H9 (cell line): ENCODE measurements around the gene CEP170B. TPM values are rescaled to one million over a fixed set of nuclear protein-coding genes. Genes with fewer than 3 reads are reported as not detected.

Source experiments
- DNase-seq: peaks from one replicate; pipeline ENCODE4 v3.0.0-alpha.2; 2017
- H2AFZ ChIP-seq: one replicate; pipeline ENCODE4 v1.6.1; 2013; ENCODE audit warnings: mild to moderate bottlenecking, low read length, control low read depth, moderate library complexity
- H2AK5ac ChIP-seq: 2 replicates; pipeline ENCODE4 v1.6.1; 2013; ENCODE audit warnings: low read length, control low read depth, mixed read lengths; ENCODE audit not compliant: insufficient read length
- H2BK120ac ChIP-seq: one replicate; pipeline ENCODE4 v1.6.1; 2013; ENCODE audit warnings: low read depth, mild to moderate bottlenecking, low read length, control low read depth, inconsistent platforms; ENCODE audit not compliant: poor library complexity, severe bottlenecking
- H2BK12ac ChIP-seq: 2 replicates; pipeline ENCODE4 v1.6.1; 2013; ENCODE audit warnings: low read length, control low read depth, mixed read lengths, low read depth; ENCODE audit not compliant: insufficient read length
- H2BK15ac ChIP-seq: 2 replicates; pipeline ENCODE4 v1.6.1; 2013; ENCODE audit warnings: low read depth, low read length, control low read depth
- H2BK20ac ChIP-seq: one replicate; pipeline ENCODE4 v1.6.1; 2013; ENCODE audit warnings: low read depth, mild to moderate bottlenecking, low read length, control low read depth, inconsistent platforms; ENCODE audit not compliant: poor library complexity, severe bottlenecking
- H2BK5ac ChIP-seq: 2 replicates; pipeline ENCODE4 v1.6.1; 2013; ENCODE audit warnings: low read length, control low read depth, mixed read lengths; ENCODE audit not compliant: insufficient read length
- H3K14ac ChIP-seq: 2 replicates; pipeline ENCODE4 v1.6.1; 2013; ENCODE audit warnings: low read length, control low read depth; ENCODE audit not compliant: insufficient read depth
- H3K18ac ChIP-seq: 2 replicates; pipeline ENCODE4 v1.6.1; 2013; ENCODE audit warnings: low read depth, mild to moderate bottlenecking, mixed read lengths, low read length, control low read depth; ENCODE audit not compliant: insufficient read length
- H3K23ac ChIP-seq: 2 replicates; pipeline ENCODE4 v1.6.1; 2013; ENCODE audit warnings: low read length, control low read depth, mixed read lengths, low read depth; ENCODE audit not compliant: insufficient read length
- H3K23me2 ChIP-seq: 2 replicates; pipeline ENCODE4 v1.6.1; 2013; ENCODE audit warnings: low read depth, mild to moderate bottlenecking, mixed read lengths, low read length, control low read depth; ENCODE audit not compliant: insufficient read length, poor library complexity, severe bottlenecking
- H3K27ac ChIP-seq: 2 replicates; pipeline ENCODE4 v1.5.1; 2013; ENCODE audit warnings: low read length, control low read depth, mixed read lengths, low read depth; ENCODE audit not compliant: insufficient read length
- H3K27me3 ChIP-seq: 2 replicates; pipeline ENCODE4 v1.6.1; 2013; ENCODE audit warnings: low read length, control low read depth, inconsistent platforms; ENCODE audit not compliant: insufficient read depth
- H3K4ac ChIP-seq: 2 replicates; pipeline ENCODE4 v1.6.1; 2013; ENCODE audit warnings: low read depth, mild to moderate bottlenecking, control low read depth, inconsistent platforms, low read length, moderate library complexity
- H3K4me1 ChIP-seq: 2 replicates; pipeline ENCODE4 v1.6.1; 2013; ENCODE audit warnings: low read length, control low read depth, inconsistent platforms; ENCODE audit not compliant: insufficient read depth
- H3K4me2 ChIP-seq: 2 replicates; pipeline ENCODE4 v1.6.1; 2013; ENCODE audit warnings: low read length, control low read depth, mixed read lengths; ENCODE audit not compliant: insufficient read length, insufficient read depth
- H3K56ac ChIP-seq: 2 replicates; pipeline ENCODE4 v1.6.1; 2013; ENCODE audit warnings: low read depth, mild to moderate bottlenecking, mixed read lengths, low read length, control low read depth; ENCODE audit not compliant: insufficient read length
- H3K79me1 ChIP-seq: 2 replicates; pipeline ENCODE4 v1.6.1; 2013; ENCODE audit warnings: low read depth, mild to moderate bottlenecking, moderate library complexity, low read length, control low read depth, inconsistent platforms; ENCODE audit not compliant: insufficient read depth, poor library complexity, severe bottlenecking
- H3K79me2 ChIP-seq: 2 replicates; pipeline ENCODE4 v1.6.1; 2013; ENCODE audit warnings: low read length, control low read depth, inconsistent platforms; ENCODE audit not compliant: insufficient read depth
- H3K9ac ChIP-seq: 2 replicates; pipeline ENCODE4 v1.6.1; 2013; ENCODE audit warnings: low read length, control low read depth, mixed read lengths; ENCODE audit not compliant: insufficient read length; ENCODE audit errors: extremely low read depth
- H3K9me3 ChIP-seq: one replicate; pipeline ENCODE4 v1.6.1; 2013; ENCODE audit warnings: low read depth, low read length, inconsistent platforms; ENCODE audit not compliant: control insufficient read depth
- H3T11ph ChIP-seq: one replicate; pipeline ENCODE4 v1.6.1; 2013; ENCODE audit warnings: mild to moderate bottlenecking, low read length, control low read depth, inconsistent platforms
- H4K20me1 ChIP-seq: one replicate; pipeline ENCODE4 v1.6.1; 2013; ENCODE audit not compliant: control insufficient read depth, insufficient read length, insufficient read depth
- H4K5ac ChIP-seq: 2 replicates; pipeline ENCODE4 v1.6.1; 2013; ENCODE audit warnings: low read depth, mild to moderate bottlenecking, mixed read lengths, low read length, control low read depth; ENCODE audit not compliant: insufficient read length
- H4K8ac ChIP-seq: replicated peaks from 2 replicates; pipeline ENCODE4 v1.6.1; 2013; ENCODE audit warnings: low read length, control low read depth, mixed read lengths, low read depth; ENCODE audit not compliant: insufficient read length
- H4K91ac ChIP-seq: 2 replicates; pipeline ENCODE4 v1.6.1; 2013; ENCODE audit warnings: low read depth, mild to moderate bottlenecking, moderate library complexity, mixed read lengths, low read length, control low read depth; ENCODE audit not compliant: insufficient read length
- H3K27ac Mint-ChIP-seq, 3 experiments: 2 replicates in 2 of 3; 3 replicates in 1 of 3; pipeline ENCODE4 v1.8.0; 2020 to 2021; ENCODE audit warnings: mixed read lengths in 3 of 3, mild to moderate bottlenecking in 1 of 3, moderate library complexity in 1 of 3
- H3K27me3 Mint-ChIP-seq: 2 replicates; pipeline ENCODE4 v1.8.0; 2021; ENCODE audit warnings: low read depth, mild to moderate bottlenecking, moderate library complexity, mixed read lengths
- H3K36me3 Mint-ChIP-seq, 3 experiments: 2 replicates in 2 of 3; 3 replicates in 1 of 3; pipeline ENCODE4 v1.8.0; 2020 to 2021; ENCODE audit warnings: low read depth in 3 of 3, mixed read lengths in 3 of 3; ENCODE audit not compliant: insufficient read depth in 1 of 3
- H3K4me1 Mint-ChIP-seq, 2 experiments: 2 replicates each; pipeline ENCODE4 v1.8.0; 2020; ENCODE audit warnings: mixed read lengths in 2 of 2
- H3K4me3 Mint-ChIP-seq, 2 experiments: 2 replicates in 1 of 2; 3 replicates in 1 of 2; pipeline ENCODE4 v1.8.0; 2020 to 2021; ENCODE audit warnings: mild to moderate bottlenecking in 2 of 2, mixed read lengths in 2 of 2, moderate library complexity in 1 of 2
- H3K9me3 Mint-ChIP-seq, 2 experiments: 2 replicates in 1 of 2; 3 replicates in 1 of 2; pipeline ENCODE4 v1.8.0; 2020; ENCODE audit warnings: mild to moderate bottlenecking in 2 of 2, mixed read lengths in 2 of 2, moderate library complexity in 1 of 2
- WGBS: extraction: QIAGEN DNeasy Blood & Tissue Kit; methylation state at CpG from one replicate; pipeline ENCODE4 v1.1.7; 2013; ENCODE audit warnings: missing lambda C conversion rate, low lambda C conversion rate, mixed read lengths; ENCODE audit not compliant: insufficient read length; ENCODE audit errors: extremely low coverage; 5-methylcytosine and 5-hydroxymethylcytosine counted together
- total RNA-seq: library from RNA; stranded (reverse); gene quantifications from 2 replicates; pipeline ENCODE4 v1.2.1, GENCODE V29; 2021
- TF ChIP-seq, protein P1 (sequence below): fragments of 200-600 bp; sonication (generic); conservative IDR thresholded peaks from 3 replicates; pipeline ENCODE4 v1.8.0; 2021; ENCODE audit warnings: antibody characterized with exemption, mild to moderate bottlenecking

Gene CEP170B
- total RNA-seq, 1 experiment from 2014 or later = 28.8 TPM

DNA sequence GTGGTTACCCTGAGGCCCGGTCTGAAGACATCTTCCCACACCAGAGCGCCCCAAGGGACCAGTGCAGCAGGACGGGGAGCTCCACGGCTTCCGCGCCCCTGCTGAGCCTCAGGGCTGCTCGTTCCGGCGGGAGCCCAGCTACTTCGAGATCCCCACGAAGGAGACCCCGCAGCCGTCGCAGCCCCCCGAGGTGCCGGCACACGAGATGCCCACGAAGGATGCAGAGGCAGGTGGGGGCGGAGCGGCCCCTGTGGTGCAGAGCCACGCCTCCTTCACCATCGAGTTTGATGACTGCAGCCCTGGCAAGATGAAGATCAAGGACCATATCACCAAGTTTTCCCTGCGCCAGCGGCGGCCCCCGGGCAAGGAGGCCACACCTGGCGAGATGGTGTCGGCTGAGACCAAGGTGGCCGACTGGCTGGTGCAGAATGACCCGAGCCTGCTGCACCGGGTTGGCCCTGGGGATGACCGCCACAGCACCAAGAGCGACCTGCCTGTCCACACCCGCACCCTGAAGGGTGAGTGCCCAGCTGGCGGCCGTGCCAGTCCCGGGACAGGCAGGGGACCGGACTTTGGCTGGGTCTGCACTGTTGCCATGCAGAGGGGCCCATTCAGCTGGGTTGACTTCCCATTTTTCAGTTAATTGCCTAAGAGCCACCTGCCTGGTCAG lies 18.1 kb downstream of the CEP170B start:
- Mint-ChIP-seq H3K36me3 (peaks cover 4 to 17% (median 15%) of the 10 kb centered on the region in 3 experiments; a peak in 6 of 7 replicates), H3K9me3 (no peaks in the 10 kb centered on the region), H3K27ac (no peak overlapping the region), H3K27me3 (no peaks in the 10 kb centered on the region), H3K4me3 (no peak overlapping the region), H3K4me1 (peaks cover 0 to 5% of the 10 kb centered on the region in 2 experiments; a peak in 1 of 4 replicates)
- Histone ChIP-seq H3T11ph (no peak overlapping the region), H2AK5ac (no peak overlapping the region), H4K20me1 (no peaks in the 10 kb centered on the region), H4K8ac (no peak overlapping the region), H2AFZ (no peak overlapping the region), H2BK20ac (no peak overlapping the region), H3K4me2 (no peak overlapping the region), H4K91ac (no peak overlapping the region), H2BK12ac (no peak overlapping the region), H3K4ac (no peak overlapping the region), H2BK120ac (no peak overlapping the region), H2BK15ac (no peak overlapping the region), H3K27ac (no peak overlapping the region), H2BK5ac (no peak overlapping the region), H4K5ac (no peak overlapping the region), H3K9me3 (no peaks in the 10 kb centered on the region), H3K56ac (no peak overlapping the region), H3K79me2 (no peaks in the 10 kb centered on the region), H3K79me1 (no peaks in the 10 kb centered on the region), H3K23ac (no peak overlapping the region), H3K23me2 (no peaks in the 10 kb centered on the region), H3K18ac (no peak overlapping the region), H3K14ac (no peak overlapping the region), H3K27me3 (no peaks in the 10 kb centered on the region), H3K9ac (no peak overlapping the region), H3K4me1 (no peaks in the 10 kb centered on the region)
- TF ChIP-seq, protein P1, sequence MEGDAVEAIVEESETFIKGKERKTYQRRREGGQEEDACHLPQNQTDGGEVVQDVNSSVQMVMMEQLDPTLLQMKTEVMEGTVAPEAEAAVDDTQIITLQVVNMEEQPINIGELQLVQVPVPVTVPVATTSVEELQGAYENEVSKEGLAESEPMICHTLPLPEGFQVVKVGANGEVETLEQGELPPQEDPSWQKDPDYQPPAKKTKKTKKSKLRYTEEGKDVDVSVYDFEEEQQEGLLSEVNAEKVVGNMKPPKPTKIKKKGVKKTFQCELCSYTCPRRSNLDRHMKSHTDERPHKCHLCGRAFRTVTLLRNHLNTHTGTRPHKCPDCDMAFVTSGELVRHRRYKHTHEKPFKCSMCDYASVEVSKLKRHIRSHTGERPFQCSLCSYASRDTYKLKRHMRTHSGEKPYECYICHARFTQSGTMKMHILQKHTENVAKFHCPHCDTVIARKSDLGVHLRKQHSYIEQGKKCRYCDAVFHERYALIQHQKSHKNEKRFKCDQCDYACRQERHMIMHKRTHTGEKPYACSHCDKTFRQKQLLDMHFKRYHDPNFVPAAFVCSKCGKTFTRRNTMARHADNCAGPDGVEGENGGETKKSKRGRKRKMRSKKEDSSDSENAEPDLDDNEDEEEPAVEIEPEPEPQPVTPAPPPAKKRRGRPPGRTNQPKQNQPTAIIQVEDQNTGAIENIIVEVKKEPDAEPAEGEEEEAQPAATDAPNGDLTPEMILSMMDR = no peak
- WGBS = no CpG with 5 or more reads among the region's 38 CpGs
- DNase-seq = no peak
